GM19238 (cell line): ENCODE results near the gene YPEL1.
A peak's percentile ranks its signal among the peaks of the same experiment; 100 is the strongest.

Source experiments
- DNase-seq: peaks from one replicate; pipeline ENCODE4 v3.0.0; 2011; ENCODE audit warnings: low spot score; ENCODE audit not compliant: insufficient read length

The YPEL1 gene

DNA sequence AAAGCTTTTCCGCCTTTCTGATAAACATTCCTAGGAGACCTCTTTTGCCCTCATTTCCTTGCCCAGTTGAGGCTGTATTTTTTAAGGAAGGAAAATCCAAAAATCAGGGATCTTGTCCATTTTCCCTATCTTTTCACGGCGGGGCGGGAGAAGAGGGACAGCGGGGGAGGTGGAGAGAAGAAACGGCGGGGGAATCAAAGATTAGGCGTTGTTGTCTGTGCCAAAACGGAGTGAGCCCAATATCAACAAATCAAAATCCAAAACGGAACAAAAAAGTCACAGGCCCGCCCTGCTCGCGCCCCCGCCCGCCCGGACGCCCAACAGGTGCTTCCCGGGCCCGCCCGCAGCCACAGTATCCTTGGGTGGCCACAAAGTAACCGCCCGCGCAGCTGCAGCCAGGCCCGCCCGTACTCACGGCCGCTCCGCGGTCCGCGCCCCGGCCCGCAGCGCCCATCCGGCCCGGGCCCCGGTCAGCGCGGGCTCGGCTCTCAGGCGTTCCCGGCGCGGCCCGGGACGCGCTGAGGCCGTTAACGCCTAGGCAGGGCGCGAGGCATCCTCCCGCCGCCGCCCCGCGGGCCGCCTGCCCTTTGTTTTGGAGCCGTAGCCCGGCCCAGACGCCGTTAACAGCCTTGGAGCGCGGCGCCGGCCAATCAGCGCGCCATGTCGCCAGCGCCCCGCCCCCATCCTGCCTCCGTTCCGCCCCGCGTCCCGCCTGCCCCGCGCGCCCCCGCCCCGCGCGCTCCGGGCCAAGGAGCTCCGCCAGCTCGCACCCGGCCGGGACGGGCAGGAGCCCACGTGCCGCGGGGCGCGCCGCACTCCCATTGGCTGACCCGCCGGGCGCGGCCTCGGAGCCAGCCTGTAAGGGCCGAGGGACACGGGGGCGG lies at the start of gene YPEL1:
Gene YPEL1 (minus strand): TSS at position 595 of the 884 bp plus-strand sequence. CDS start 25,050 bp downstream, outside the sequence.
- DNase-seq: peak; percentile 98

GRCh38 chr22:21780259-21780658 lies 44.7 kb upstream of the YPEL1 start:
- DNase-seq: no peak

GRCh38 chr22:21779444-21779843 lies 43.9 kb upstream of the YPEL1 start:
- DNase-seq: no peak

GRCh38 chr22:21778705-21779363 lies 43.2 kb upstream of the YPEL1 start:
- no peak for DNase-seq

DNA sequence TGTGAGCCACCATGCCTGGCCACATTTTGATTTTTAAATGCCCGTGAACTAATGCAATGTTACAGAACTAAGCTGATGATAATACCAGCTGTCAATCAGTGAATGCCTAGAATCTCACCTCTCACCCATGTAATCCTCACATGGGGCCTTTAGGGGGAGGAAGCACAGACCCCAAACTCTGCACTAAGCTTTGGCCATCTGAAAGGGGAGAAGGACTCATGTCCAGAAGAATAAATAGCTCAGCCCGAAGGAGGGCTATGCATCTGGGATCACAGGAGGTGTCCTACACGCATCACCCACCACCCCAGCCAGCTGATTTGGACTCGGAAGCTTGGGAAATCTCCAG lies 36.0 kb upstream of the YPEL1 start:
- no peak for DNase-seq

GRCh38 chr22:21768435-21768834 lies 32.8 kb upstream of the YPEL1 start:
- DNase-seq: no peak

DNA sequence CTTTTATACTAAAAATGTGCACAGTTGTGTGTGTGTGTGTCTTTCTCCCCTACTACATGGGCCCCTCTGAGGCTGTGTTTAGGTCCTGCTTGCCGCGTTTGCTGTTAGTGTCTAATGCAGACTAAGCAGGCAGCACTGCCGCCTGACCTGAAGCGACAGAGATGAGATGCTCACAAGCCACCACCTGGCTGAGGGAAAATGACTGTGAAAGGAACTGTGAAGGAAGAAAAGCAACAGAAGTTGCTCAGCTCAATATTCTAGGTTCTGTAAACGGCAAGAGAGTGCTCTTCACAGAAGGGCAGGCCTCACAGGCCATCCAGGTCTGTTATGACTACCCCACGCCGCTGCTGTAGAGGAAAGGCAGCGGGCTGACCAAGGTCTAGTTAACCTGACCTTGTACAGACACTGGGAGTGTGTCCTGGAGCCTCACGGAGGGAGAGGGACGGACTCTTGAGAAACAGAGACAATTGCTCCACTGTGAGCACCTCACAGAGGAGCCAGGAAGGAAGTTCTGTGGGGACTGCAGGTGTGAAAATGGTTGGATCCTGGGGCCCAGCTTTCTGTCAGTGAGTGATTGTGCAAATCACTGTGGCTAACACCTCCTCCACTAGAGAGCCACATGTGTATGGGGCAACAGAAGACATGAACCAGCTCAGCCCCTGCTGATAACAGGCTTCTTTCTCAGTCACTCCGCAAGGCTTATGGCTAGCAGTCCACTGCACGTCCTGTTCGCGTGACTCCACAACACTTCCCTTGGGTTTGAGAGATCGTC lies 31.3 kb upstream of the YPEL1 start:
- DNase-seq: no peak

- no peak for DNase-seq
Observed at GRCh38 chr22:21765909-21766529, 30.4 kb upstream of the YPEL1 start.

DNA sequence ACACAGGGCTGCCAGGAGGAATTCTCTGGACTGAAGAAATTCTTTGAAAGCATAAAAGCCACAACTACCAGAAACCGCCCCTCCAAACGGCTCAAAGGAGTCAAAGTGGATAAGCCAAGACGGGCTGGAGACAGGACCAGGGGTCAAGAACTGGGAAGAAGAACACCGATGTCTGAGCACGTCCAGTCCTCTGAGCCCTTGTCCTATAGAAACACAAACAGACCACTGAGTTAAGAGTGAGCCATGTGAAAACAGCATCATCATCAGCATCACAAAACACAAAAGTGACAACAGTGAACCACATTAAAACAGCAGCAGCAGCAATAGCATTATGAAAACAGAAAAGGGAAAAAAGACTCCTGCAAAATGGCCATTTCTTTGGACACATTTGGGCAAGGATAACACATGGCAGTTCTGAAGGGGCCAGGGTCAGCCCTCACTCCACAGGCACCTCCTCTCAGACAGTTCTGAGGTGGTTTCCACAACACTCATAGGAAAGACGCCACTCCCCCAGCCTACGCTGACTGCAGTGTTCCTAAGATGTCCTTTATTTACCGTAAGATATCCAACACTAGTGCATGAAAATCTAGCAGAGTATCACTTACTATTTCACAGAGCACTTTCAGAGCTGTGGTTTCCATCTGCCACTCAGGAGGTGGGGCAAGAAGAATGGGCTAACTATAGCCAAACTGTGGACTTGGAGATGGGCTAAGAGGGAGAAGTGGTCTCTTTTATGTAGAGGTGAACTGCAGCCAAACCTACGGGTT lies 28.6 kb upstream of the YPEL1 start:
- no peak for DNase-seq

- DNase-seq: no peak
Observed at GRCh38 chr22:21762712-21763581, 27.4 kb upstream of the YPEL1 start.

GRCh38 chr22:21761994-21762680 lies 26.5 kb upstream of the YPEL1 start:
- no peak for DNase-seq

- DNase-seq: no peak
Observed at GRCh38 chr22:21761086-21761485, 25.5 kb upstream of the YPEL1 start.

DNA sequence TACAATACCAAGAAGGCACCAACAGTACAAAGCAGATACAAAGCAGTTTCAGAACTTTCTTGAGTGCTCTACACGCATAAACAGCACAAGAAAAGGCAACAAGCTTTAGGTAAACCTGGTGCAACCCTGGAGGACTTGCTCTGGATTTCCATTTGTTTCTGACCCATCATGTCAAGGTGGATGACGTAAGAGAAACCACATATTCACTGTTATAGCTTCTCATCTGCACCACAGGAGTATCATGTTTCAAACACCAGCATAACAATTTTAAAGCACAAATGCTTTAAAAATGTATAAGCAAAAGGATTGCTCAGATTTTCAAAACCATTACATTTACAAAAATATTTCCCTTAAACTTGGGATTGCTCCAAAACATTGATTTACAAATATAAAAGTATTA lies 25.0 kb upstream of the YPEL1 start:
- DNase-seq: no peak

DNA sequence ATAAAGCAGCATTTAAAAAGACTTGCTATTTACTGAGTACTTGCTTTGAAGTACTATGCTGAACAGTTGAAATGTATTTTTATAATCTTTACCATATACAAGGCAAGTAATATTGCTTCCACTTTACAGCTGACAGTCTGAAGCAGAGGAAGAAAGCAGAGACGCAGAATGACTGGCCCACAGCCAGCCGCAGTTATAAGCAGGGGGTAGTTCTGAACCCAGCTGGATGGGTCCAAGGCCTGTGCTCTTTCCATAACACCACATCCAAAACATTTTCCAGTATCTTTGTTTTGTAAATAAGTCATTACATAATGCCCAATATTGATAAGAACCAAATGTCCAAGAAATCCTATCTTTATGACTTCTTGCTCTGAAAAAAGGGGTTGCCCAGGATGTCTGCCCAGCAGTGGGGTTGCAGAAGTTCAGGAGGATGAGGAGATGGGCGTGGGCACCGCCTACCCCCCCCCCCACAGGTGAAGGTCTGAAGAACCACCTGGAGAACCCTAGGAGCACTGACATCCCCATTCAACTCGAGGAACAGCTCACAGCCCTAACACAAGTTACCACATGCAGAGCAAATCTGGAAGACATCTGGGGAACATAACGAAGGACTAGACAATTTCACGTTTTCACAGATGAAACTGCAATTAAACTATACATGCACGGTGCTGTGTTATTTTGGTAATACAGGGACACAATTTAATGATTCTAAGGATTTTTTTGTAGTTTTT lies 24.2 kb upstream of the YPEL1 start:
- no peak for DNase-seq

GRCh38 chr22:21759093-21759492 lies 23.5 kb upstream of the YPEL1 start:
- no peak for DNase-seq

GRCh38 chr22:21758091-21758864 lies 22.7 kb upstream of the YPEL1 start:
- no peak for DNase-seq

- no peak for DNase-seq
Observed at GRCh38 chr22:21755851-21756284, 20.3 kb upstream of the YPEL1 start.

DNA sequence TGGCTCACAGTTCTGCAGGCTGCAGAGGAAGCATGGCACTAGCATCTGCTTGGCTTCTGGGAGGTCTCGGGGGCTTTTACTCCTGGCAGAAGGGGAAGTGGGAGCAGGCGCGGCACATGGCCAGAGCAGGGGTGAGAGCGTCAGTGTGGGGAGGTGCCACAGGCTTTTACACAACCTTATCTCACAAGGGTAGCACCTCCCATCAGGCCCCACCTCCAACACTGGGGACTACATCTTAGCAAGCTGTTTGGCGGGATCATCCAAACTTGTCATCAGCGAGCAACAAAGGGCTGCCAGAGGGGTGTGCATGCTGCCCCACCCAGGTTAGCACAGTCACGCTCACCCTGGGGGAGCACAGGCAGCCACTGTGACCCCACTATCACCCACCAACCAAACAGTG lies 18.9 kb upstream of the YPEL1 start:
- no peak for DNase-seq
